Limb (tissue), 2 donors: ENCODE results near the gene SPECC1.
"Not testable (repeated sequence)": the region's sequence is repeated elsewhere in the genome, so short reads cannot be mapped to it uniquely, and the experiment has no call there.

Source experiments
- DNase-seq, 2 donors: peaks; one replicate each; pipeline ENCODE4 v3.0.0-alpha.2; 2016; ENCODE audit errors: extremely low spot score in 2 of 2

Gene SPECC1

DNA sequence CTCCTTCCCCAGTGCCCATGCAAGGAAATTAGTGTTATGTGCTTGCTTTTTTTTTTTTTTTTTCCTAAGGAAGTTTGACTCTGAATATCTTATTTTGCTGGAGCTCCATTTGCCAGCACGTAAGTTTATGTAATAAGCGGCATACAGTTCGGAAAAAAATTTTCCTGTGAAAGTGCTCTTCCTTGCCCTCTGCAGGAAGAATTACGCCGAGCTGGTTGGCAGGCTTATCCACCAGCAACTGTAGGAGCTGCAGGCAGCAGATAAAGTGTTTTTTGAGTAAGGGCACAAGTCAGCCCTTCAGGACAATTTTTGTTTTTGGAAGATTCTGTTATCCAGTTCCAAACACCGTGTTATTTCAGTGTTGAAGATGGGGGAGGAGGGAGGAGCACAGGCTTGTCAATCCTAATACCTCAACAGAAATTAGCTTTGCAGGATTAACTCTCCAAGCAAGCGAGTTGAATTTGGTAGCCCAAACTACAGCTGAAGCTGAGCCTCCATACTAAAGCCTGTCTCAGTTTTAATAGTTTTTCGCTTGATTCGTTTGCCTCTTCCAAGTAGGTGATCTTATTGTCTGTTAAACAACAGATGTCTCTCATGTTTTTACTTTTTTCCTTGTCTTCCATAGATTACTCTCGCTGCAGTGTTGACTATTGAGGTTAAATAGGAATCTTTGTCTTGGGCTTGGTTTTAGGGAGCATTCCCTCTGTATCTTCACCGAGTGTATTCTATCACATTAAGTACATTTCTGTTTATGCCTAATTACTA is 1.1 kb downstream of the SPECC1 start:
- peak; percentile 51 to 54 for DNase-seq

DNA sequence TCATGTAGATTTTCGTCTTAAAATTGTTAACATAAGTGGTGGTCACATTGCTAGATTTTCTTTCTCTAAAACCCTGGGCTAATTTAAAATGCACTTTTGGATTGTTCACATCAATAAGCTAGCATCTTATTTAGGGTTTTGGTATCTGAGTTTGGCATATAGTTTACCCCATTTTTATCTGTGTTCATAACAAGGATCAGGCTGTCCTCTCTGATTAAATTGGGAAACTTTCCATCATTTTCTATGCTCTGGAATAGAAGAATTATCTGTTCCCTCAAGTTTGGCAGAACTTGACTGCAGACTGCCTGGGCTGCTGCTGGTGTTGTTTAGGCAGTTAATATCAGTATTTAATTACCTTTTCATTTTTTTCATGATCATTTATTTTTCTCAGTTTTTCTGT is 1.8 kb downstream of the SPECC1 start:
- no peak for DNase-seq

- DNase-seq = no peak
Measured at GRCh38 chr17:20012017-20012536, 2.9 kb downstream of the SPECC1 start.

GRCh38 chr17:20016475-20016992 is 7.4 kb downstream of the SPECC1 start:
- DNase-seq = not testable (repeated sequence)

GRCh38 chr17:20022701-20023100 is 13.5 kb downstream of the SPECC1 start:
- no peak for DNase-seq

- DNase-seq = no peak
Measured at GRCh38 chr17:20026960-20027359, 17.8 kb downstream of the SPECC1 start.

DNA sequence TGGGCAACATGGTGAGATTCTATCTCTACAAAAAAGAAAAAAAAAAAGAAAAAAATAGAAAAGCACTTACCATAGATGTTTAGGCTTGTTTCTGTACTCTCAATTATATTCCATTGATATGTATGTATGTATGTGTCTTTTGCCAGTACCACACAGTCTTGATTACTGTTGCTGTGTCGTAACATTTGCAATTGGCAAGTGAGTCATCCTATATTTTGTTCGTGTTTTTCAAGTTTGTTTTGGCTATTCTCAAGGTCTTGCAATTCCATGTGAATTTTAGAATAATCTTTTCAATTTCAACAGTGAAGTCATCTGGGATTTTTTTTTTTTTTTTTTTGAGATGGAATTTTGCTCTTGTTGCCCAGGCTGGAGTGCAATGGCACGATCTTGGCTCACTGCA is 19.3 kb downstream of the SPECC1 start:
- no peak for DNase-seq

GRCh38 chr17:20032636-20033035 is 23.5 kb downstream of the SPECC1 start:
- no peak for DNase-seq

- DNase-seq = no peak
Measured at GRCh38 chr17:20033415-20033814, 24.3 kb downstream of the SPECC1 start.

DNA sequence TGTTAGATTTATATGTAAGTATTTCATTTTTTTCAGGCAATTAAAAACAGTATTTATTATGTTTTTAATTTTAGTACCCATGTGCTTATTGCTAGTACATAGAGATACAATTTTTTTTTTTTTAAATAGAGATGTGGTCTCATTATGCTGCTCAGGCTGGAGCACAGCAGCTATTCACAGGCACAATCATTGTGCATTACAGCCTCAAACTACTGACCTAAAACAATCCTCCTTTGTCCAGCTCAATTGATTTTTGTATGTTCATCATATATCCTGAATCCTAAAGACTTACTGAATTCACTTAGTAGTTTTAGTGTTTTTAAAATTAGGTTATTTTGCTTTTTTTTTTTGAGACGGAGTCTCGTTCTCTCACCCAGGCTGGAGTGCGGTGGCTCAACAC is 26.3 kb downstream of the SPECC1 start:
- no peak for DNase-seq

DNA sequence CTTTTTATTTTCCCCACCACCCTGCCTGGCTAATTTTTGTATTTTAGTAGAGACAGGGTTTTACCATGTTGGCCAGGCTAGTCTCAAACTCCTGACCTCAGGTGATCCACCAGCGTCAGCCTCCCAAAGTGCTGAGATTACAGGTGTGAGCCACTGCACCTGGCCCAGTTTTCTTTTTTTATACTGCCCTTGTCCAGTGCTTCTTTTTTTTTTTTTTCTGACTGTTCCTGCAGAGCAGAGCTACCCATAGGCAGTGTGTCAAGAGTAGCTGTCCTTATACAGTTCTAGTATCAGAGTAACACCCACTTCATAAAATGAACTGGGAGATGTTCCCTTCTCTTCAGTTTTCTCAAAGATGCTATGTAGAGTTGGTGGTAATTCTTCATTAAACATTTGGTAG is 28.1 kb downstream of the SPECC1 start:
- DNase-seq = not testable (repeated sequence)

DNA sequence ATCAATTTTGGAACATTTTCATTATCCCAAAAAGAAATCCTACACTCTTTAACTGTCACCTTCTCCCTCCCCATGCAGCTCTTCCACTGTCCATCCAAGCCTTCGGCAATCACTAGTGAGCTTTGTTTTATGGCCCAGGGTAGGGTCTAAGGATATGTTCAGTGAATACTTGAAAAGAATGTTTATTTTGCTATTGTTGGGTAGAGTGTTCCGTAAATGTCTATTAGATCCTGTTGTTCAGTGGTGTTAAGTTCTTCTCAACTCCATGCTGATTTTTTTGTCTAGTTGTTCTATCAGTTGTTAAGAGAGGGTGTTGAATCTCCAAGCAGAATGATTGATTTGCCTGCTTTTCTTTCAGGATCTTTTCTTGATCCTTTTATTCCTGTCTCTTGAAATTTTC is 29.9 kb downstream of the SPECC1 start:
- no peak for DNase-seq

DNA sequence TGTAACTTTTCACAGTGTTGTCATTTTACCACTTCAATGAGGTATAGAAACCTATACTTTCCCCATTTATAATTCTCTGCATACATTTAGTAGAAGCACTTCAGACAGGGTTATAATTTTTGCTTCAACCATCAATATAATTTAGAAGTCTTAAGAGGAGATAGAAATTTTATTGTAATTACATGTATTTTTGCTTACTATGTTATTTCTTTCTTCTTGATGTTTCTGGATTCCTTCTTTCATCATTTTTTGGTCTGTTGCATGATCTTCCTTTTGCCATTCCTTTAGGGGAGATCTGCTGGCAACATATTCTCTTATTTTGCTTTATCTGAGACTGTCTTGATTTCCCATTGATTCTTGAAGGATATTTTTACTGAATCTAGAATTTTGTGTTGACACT is 31.1 kb downstream of the SPECC1 start:
- no peak for DNase-seq

DNA sequence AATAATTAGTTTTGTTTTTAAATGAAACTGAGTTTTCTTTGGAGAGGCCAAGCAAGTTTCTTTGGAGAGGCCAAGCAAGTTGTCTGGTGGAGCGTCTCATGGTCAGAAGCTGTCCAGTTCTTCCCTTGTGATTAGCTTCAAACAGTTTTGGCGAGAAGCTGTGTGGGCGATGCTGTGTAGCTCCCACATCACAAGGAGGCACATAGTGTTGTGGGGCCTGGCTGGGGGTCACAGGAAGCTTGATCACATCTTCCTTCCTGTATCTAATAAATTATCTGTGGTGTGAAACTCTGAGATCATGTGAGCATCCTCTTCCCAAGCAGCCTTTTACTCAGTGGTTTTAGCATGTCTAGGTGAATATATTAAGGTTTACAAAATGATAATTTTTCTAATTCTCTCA is 33.9 kb downstream of the SPECC1 start:
- no peak for DNase-seq

DNA sequence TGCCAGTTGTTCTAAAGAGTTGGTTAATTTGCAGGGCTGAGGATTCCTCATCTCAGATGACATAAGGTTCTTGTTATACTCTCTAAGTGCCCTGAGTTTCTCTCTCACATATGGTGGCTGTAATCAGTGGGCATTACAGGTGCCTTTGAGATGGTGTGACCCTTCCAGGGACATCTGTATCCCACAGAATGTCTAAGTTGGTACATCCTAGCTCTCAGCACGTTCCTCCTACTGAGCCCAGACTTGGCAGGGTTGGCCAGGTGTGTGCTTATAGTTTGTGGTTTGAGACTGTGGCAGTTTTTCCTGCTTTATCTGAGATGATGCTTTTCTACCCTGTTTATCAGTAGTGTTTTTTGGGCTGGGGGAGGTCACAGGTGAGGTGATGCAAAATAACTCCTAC is 36.3 kb downstream of the SPECC1 start:
- no peak for DNase-seq

DNA sequence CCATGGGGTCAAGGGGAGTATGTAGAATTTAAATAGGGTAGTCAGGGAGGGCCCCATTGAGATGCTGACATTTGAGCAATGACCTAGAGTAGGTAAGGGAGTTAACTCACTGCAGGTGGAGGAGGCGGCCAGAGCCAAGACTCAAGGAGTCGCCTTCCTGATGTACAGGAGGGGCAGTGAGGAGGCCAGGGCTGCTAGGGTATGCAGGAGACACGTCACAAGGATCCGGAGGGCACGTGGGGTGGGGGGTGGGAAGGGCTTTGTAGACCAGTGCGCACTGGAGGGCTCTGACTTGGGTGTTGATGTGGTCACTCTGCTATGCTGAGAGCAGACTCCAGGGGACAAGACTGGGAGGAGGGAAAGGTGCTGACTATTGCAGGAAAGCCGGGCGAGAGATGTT is 37.5 kb downstream of the SPECC1 start:
- DNase-seq = no peak

GRCh38 chr17:20051624-20052023 is 42.5 kb downstream of the SPECC1 start:
- no peak for DNase-seq

DNA sequence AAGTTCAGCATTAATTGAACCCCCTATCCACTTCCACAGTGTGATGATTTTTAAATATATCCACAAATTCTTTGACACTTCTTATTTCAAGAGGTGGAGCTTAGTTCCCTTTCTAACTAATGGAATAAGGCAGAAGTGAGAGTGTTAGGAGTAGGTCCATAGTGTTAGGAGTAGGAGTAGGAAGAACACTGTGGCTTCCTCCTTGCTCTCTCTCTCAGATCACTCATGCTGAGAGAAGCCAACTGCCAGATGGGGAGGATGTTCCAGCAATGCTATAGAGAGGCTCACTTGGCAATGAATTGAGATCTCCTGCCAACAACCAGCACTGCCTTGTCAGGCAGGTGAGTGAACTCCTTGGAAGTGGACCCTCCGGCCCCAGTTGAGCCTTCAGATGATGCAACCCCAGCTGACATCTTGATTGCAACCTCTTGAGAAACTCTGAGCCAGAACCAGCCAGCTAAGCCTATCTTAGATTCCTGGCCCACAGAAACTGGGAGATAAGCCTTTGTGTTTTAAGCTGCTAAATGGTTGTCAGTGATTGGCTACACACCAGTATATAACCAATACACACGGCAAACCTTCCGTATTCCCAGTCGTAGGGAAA is 44.3 kb downstream of the SPECC1 start:
- no peak for DNase-seq

GRCh38 chr17:20059728-20060188 is 50.6 kb downstream of the SPECC1 start:
- no peak for DNase-seq

DNA sequence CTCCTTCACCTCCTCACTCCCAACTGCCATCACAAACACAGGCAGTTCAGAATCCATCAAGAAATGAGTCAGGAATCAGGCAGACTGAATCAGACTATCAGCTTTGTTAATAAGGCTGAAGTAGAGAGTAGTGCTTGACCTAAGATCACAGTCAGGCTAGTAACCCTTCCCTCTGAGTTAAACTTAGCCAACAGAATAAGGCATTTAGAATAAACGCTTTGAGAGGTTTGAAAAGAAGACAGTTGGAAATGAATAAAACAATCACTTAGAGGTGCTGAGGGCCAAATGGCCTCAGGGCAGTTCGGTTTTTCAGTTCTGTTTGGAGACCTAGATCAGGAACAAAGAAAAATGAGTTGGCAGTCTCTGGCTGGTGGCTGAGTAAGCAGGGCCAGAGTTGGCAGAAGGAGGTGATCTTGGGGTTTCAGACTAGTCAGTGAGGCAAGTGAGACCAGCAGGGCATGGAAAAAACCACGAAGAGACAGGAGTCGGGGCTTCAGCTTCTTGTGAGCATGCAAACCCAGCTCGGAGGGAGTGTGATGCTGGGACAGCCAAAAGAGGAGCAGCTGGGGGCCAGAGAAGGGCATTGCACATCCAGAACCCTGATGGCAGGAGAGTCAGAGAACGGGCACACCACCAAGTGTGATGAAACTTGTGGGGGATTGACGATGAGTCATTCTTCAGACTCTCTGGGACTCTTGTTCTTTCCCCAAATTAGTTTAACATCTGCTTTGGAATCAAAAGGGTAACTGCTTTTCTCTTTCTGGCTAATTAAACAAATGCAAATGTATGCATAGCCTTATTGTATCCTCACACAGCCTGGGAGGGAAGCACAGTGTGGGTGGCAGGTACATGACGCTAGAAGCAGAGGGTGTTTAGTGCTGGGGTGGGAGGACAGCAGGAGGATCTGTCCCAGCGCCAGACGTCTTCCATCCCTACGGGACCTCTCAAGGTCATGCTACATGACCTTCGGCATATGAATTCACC is 54.8 kb downstream of the SPECC1 start:
- DNase-seq = peak; percentile 39 to 42

DNA sequence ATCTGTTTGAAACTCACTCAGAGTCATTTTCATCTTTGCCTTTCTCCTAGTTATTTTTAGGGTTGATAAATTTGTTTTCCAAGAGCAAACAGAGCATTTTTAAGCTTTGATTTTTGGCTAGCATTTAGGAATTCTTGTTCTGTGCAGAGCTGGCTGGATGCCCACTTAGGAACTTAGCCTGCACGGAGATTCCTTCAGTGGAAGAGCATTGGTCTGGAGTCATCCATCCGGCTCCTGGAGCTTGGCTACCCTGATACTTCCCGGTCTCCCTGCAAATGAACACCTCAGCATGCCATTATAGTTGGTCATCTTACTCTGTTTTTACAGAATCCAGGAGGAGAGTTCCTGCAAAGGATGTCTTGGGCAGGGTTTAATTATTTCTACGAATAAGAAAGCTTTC is 57.1 kb downstream of the SPECC1 start:
- DNase-seq = peak in 1 of 2 donors; percentile 64

GRCh38 chr17:20067711-20068110 is 58.6 kb downstream of the SPECC1 start:
- no peak for DNase-seq
